Adipose tissue (tissue), 3 donors: ENCODE measurements around the gene UBL3. TPM values are rescaled to one million over a fixed set of nuclear protein-coding genes. Genes with fewer than 3 reads are reported as not detected.

ENCODE experiments used
- H3K27ac ChIP-seq: one replicate; pipeline ENCODE4 v1.5.1; 2013; ENCODE audit warnings: low read depth, low read length
- WGBS, 3 donors: extraction: QIAGEN DNeasy Blood & Tissue Kit; methylation state at CpG; one replicate each; pipeline ENCODE4 v1.1.7; 2013; 5-methylcytosine and 5-hydroxymethylcytosine counted together
- polyA plus RNA-seq, 3 donors: library from polyadenylated mRNA; stranded (reverse); fragments of 200-250 nt; gene quantifications; one replicate each; pipeline ENCODE4 v1.2.3, GENCODE V29; 2013
- donor health status: healthy with polysubstance abuse.
- donor health status: Bipolar disorder and iron deficiency.
- donor health status: healthy.

The UBL3 gene
- 10 to 100 TPM; 15.6 to 24.9 (median 20.3) TPM for polyA plus RNA-seq

GRCh38 chr13:29850213-29850898, at the start of gene UBL3:
UBL3 (minus strand) TSS chr13:29850617; CDS start chr13:29849538, 1,079 bp downstream.
- 0 to 1% (median 0%) methylated on average over 45 to 64 of the region's 64 CpGs for WGBS, 3 donors
- H3K27ac ChIP-seq = peak within 1 kb of the TSS; percentile 96

DNA sequence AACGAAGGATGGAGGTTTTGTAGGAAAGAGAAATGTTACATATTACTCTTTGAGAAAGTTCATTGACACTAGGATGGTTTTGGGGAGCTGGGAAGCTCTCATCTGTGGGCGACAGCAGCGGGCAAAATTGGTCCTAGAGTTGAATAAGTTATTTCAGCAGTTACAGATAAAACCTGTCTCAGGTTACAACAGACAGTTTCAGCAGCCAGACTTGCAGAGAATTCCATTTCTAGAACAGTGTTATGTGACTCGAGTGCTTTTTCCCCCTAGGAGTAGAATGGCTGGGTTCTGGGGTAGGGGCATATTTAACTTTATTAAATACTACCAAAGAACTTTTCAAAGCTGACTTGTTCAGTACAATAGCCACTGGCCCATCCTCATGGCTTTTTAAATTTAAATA, 46.7 kb upstream of the UBL3 start:
- WGBS, 3 donors = 71 to 76% (median 73%) methylated on average over 4 of the region's 4 CpGs

GRCh38 chr13:29893438-29893837, 43.0 kb upstream of the UBL3 start:
- no peak overlapping the region for H3K27ac ChIP-seq

More for the DNA sequence above, 46.7 kb upstream of the UBL3 start:
- H3K27ac ChIP-seq = no peak overlapping the region

DNA sequence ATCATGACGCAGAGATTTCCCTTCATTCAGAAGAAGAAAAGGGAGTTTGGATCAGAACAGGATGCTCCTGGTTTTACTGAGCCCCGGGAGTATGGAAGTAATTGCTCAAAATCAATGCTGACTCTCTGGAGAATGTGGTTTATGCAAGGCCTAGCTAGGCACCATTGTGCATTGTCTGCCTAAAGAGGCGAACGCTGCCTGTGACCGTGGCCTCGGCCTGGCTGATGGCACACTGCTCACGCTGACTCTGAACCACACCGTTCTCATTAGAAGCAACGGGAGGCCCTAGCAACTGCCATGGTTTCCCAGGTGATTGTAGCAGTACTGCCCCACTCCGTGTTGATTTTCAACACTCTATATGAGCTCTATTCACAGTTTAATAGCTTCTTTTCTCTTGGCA, 41.7 kb upstream of the UBL3 start:
- 70 to 84% (median 83%) methylated on average over 10 of the region's 10 CpGs for WGBS, 3 donors
- no peak overlapping the region for H3K27ac ChIP-seq

DNA sequence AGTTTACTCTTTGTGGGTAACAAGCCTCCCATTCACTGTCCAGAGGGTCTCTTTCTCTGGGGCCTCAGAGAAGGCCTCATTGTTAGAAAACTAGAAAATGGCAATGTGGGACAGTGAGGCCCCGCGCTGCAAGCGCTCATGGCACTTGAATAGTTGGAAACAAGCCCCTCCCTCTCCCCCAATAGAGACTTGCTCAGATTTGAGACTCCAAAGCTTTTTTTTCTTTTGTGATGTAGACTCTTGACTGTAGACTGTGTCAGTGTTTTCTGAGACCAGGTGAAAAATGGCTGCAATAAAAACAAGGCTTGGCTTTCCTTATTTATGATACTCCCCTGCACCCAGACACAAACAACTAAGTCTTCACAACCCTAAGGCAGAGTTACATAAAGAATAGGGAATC, 38.7 kb upstream of the UBL3 start:
- no peak overlapping the region for H3K27ac ChIP-seq
- 97 to 100% (median 99%) methylated on average over 3 of the region's 3 CpGs for WGBS, 3 donors

- WGBS, 3 donors = 63 to 85% (median 68%) methylated on average over 4 of the region's 4 CpGs
- no peak overlapping the region for H3K27ac ChIP-seq
Observed at GRCh38 chr13:29888306-29888705, 37.9 kb upstream of the UBL3 start.

DNA sequence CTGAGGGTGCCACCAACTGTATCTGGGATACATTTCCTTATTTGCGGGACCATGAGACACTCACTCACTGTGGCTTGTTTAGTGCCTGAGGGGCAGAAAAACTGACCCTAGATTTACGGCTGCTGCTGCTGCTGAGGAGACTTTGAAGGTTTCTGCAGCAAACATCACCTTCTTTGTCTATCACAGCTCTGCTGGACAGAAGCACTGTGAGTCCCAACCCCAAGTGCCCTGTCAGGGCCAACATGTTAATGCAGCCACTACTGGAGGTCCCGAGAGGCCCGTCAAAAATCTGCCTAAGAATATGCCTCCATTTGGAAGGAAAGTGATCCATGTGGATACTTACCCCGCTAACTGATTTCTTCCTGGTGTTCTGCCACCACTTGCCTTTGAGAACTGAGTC, 37.3 kb upstream of the UBL3 start:
- no peak overlapping the region for H3K27ac ChIP-seq
- 76 to 85% (median 79%) methylated on average over 5 of the region's 5 CpGs for WGBS, 3 donors

DNA sequence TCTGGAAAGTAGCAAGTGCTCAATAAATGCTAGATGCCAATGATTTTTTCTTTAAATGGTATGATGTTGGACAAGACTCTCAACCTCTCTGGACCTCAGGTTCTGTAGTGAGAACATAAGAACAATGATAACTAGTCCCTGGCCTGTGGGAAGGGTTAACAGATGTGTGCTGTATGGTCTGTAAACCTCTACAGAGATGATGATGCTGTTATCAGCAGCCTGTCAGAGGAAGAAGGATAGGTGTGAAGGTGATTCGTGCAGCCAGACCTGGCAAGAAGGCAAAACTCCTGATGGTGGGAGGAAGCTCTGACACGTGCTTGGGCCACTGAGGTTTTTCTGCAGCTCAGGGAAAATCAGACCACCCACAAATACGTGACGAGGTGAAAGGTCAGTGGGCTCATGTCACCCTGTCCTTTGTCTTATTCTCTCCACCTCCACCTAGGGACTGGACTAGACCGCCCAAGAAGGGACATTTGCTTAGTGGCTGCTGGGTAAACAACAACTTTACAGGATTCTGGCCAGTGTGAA, 36.7 kb upstream of the UBL3 start:
- WGBS, 3 donors = 46 to 79% (median 71%) methylated on average over 5 of the region's 5 CpGs
- no peak overlapping the region for H3K27ac ChIP-seq

DNA sequence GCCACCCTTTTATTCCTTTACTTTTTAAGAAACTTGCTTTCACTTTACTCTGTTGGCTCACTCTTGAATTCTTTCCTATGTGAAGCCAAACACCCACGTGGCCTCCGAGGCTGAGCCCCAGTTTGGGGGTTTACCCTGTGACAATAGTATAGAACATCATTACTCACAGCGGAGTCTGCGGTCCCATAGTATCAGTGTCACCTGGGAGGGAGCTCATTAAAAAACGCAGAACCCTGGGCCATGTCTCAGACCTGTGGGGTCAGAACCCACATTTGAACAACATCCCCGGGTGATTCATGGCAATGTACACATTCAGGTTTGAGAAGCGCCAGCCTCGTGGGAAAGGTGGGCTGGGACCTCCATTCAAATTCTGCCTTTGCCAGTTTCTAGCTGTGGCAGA, 36.0 kb upstream of the UBL3 start:
- WGBS, 3 donors = 85 to 89% (median 86%) methylated on average over 8 of the region's 8 CpGs
- H3K27ac ChIP-seq = no peak overlapping the region

DNA sequence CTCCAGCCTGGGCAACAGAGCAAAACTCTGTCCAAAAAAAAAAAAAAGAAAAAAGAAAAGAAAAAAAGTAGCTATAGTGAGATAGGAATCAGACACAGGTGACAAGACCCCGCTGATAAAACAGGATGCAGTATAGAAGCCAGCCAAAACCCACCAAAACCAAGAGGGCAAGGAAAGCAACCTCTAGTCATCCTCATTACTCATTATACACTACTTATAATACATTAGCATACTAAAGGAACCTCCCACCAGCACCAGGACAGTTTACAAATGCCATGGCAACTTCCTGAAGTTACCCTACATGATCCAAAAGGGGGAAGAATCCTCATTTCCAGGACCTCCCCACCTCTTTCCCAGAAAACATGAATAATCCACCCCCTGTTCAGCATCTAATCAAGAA, 35.6 kb upstream of the UBL3 start:
- no peak overlapping the region for H3K27ac ChIP-seq
- WGBS, 3 donors = 94 to 100% (median 97%) methylated on average over 1 of the region's 1 CpG

DNA sequence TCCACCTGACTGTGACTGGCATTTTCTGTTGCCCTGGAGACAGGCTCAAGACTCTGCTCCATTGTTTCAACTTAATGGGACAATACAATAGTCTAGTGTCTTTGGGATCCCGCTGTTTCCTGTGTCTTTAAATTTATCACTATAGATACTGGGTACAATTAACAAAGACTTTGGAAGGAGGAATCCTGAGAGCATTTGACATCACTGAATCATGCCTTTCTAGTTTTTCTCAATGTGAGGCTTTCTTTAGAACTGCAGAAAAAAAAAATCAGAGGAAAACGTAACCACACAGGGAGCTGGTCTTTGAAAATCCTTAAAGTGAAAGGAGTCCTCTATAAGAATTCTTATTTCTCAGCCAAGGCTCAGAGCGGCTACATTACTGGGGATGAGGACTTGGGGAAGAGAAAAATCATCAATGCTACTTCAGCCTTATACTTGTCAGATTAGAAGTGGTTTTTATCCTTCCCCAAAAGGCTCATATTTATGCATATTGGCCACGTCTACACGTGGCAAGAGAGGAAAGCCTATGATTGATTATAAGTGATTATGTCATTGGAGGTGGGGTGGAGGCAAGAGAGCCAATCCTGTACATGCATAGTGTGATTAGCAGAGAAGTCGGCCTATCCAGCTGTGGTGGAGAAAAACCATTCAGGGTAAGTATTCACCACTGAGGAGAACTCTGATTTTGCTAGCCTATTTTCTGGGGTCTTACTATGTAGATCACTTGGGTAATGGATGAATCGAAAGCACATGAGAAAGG, 34.4 kb upstream of the UBL3 start:
- 56 to 70% (median 70%) methylated on average over 7 of the region's 7 CpGs for WGBS, 3 donors
- H3K27ac ChIP-seq = no peak overlapping the region

- no peak overlapping the region for H3K27ac ChIP-seq
- WGBS, 3 donors = 66 to 83% (median 80%) methylated on average over 6 of the region's 6 CpGs
Observed at GRCh38 chr13:29883941-29884518, 33.6 kb upstream of the UBL3 start.

- 0 to 94% (median 48%) methylated on average over 1 of the region's 1 CpG for WGBS, 3 donors
- H3K27ac ChIP-seq = no peak overlapping the region
Observed at GRCh38 chr13:29882076-29882475, 31.7 kb upstream of the UBL3 start.

- no peak overlapping the region for H3K27ac ChIP-seq
- 37 to 61% (median 55%) methylated on average over 2 of the region's 2 CpGs for whole genome bisulfite sequencing, 3 donors
Observed at GRCh38 chr13:29878101-29878500, 27.7 kb upstream of the UBL3 start.

- no peak overlapping the region for H3K27ac ChIP-seq
- WGBS, 3 donors = 35 to 75% (median 74%) methylated on average over 6 of the region's 6 CpGs
Observed at GRCh38 chr13:29877456-29878078, 27.1 kb upstream of the UBL3 start.

GRCh38 chr13:29875646-29876045, 25.2 kb upstream of the UBL3 start:
- 68 to 88% (median 86%) methylated on average over 3 of the region's 3 CpGs for WGBS, 3 donors
- H3K27ac ChIP-seq = no peak overlapping the region

DNA sequence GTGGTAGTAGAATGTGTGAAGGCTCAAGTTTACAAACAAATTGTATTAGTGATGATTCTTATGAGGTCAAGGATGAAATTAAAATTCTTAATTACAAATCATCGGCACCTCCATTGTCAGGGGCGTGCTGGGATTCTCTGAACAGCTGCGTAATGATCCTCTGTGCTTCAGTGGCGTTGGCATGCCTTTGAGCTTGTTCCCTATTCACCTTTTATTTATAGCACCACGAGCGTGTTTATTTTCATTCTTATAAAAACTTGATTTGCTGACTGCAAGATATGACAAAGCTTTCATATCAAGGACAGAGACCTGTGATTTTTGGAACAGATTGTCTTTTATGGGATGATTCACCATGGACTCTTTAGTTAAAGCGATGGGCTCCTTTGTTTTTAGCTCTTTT, 18.2 kb upstream of the UBL3 start:
- no peak overlapping the region for H3K27ac ChIP-seq
- 90 to 92% (median 91%) methylated on average over 7 of the region's 7 CpGs for WGBS, 3 donors

GRCh38 chr13:29865934-29866333, 15.5 kb upstream of the UBL3 start:
- WGBS, 3 donors = 62 to 78% (median 73%) methylated on average over 6 of the region's 6 CpGs
- H3K27ac ChIP-seq = no peak overlapping the region

GRCh38 chr13:29861694-29862110, 11.3 kb upstream of the UBL3 start:
- WGBS, 3 donors = 93% methylated on average over 8 of the region's 8 CpGs

More at GRCh38 chr13:29861694-29862110, 11.3 kb upstream of the UBL3 start:
- no peak overlapping the region for H3K27ac ChIP-seq
